Mammary epithelial cell (primary cell): ENCODE results near the gene OTX2.

ENCODE experiments used
- EZH2 ChIP-seq: IDR thresholded peaks from 2 replicates; pipeline ENCODE4 v1.6.1; 2012; ENCODE audit warnings: low read length, inconsistent platforms, borderline replicate concordance
- TF ChIP-seq, protein P1 (sequence below), 2 donors: IDR thresholded peaks in 1 of 2; conservative IDR thresholded peaks in 1 of 2; 2 replicates each; pipeline ENCODE4 v1.5.1; 2011 to 2012; ENCODE audit warnings: inconsistent platforms in 2 of 2, low read length in 2 of 2, mild to moderate bottlenecking in 2 of 2, control low read depth in 1 of 2, low read depth in 1 of 2; ENCODE audit not compliant: insufficient read depth in 1 of 2; ENCODE audit errors: extremely low read depth in 1 of 2

DNA sequence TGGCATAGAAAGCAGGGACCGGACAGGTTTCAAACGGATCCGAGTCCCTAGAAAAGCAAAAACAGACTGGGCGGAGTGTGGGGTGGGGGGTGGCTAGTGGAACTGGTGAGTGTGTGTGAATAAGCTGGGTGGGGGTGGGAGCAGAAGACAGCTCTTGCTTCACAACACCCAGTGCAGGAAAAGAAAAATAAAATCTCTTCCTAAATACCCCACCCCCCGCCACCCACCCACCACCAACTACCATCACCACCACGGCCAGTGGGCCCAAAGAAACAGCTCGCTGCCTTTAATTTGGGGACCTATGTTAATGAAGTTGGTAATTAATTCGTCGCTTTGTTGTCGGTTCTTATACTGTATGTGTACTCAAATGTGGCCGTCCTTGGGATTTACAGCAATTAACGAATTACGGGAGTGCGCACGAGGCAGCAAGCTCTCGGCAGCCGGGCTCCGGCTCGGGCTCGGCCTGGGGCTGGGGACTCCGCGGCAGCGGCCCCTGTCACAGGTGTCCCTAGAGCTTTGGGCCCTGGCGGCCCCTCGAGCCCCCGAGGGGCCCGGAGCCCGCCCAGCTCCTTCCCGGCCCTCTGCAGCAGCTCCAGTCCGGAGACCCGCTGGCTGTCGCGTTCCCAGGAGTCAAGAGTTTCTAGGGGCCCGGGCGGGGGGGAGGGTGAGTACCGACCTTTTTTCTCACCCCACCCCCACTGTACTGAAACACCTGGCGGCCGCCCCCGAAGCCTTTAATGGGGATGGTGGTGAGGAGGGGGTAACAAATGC lies 1.5 kb upstream of the OTX2 start:
- TF ChIP-seq, protein P1, sequence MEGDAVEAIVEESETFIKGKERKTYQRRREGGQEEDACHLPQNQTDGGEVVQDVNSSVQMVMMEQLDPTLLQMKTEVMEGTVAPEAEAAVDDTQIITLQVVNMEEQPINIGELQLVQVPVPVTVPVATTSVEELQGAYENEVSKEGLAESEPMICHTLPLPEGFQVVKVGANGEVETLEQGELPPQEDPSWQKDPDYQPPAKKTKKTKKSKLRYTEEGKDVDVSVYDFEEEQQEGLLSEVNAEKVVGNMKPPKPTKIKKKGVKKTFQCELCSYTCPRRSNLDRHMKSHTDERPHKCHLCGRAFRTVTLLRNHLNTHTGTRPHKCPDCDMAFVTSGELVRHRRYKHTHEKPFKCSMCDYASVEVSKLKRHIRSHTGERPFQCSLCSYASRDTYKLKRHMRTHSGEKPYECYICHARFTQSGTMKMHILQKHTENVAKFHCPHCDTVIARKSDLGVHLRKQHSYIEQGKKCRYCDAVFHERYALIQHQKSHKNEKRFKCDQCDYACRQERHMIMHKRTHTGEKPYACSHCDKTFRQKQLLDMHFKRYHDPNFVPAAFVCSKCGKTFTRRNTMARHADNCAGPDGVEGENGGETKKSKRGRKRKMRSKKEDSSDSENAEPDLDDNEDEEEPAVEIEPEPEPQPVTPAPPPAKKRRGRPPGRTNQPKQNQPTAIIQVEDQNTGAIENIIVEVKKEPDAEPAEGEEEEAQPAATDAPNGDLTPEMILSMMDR (conservative IDR thresholded peaks at IDR 0.05 in 1 of 2, IDR thresholded peaks at IDR 0.05 in 1 of 2; ENCODE audit: extremely low read depth in 1 of 2, insufficient read depth in 1 of 2, low read depth in 1 of 2, low read length in 2 of 2), result no peak
- TF ChIP-seq EZH2, result no peak
